Measurements from ENCODE around the gene ZC3H12A. TPM values are rescaled to one million over a fixed set of nuclear protein-coding genes. Genes with fewer than 3 reads are reported as not detected.

ZC3H12A gene
- total and polyA plus RNA-seq, 2 of the 4 experiments (the other 2 are of a cell fraction), result 3.8 to 14.2 TPM

- Histone ChIP-seq H3K27ac (ENCODE audit: insufficient read depth, low read length) (no peak overlapping the region), H3K56ac (ENCODE audit: extremely low read depth, insufficient read depth, low read length) (no peak overlapping the region), H2AFZ (replicated peaks; ENCODE audit: low read length, poor library complexity) (no peak overlapping the region), H3K18ac (ENCODE audit: low read depth, low read length) (no peak overlapping the region), H2BK5ac (ENCODE audit: low read depth, low read length, poor library complexity, severe bottlenecking) (no peak overlapping the region), H3K4me3 (ENCODE audit: insufficient read depth, low read depth, low read length) (no peak overlapping the region), H3K14ac (replicated peaks; ENCODE audit: low read depth, low read length) (no peak overlapping the region), H3K79me1 (ENCODE audit: low read depth in 1 of 2, low read length in 2 of 2) (peaks cover 0 to 3% of the 10 kb centered on the region in 2 experiments; a peak in 1 of 4 replicates), H3K4me1 (ENCODE audit: control insufficient read depth, insufficient read depth, low read length) (peaks cover 4% of the 10 kb centered on the region), H2AK9ac (replicated peaks; ENCODE audit: low read depth, low read length, poor library complexity) (peak overlapping the region; percentile 34), H3K9ac (ENCODE audit: low read depth, low read length) (no peak overlapping the region), H4K91ac (ENCODE audit: insufficient read depth, low read depth, low read length) (no peak overlapping the region), H3K9me3 (ENCODE audit: control insufficient read depth, insufficient read depth, low read length) (no peaks in the 10 kb centered on the region), H3K23ac (ENCODE audit: low read depth, low read length) (no peak overlapping the region), H4K8ac (ENCODE audit: low read depth in 2 of 2, low read length in 2 of 2) (no peak overlapping the region; a peak in 1 of 4 replicates), H3K36me3 (ENCODE audit: control insufficient read depth, insufficient read depth, low read length) (no peaks in the 10 kb centered on the region), H2BK15ac (ENCODE audit: low read depth, low read length) (no peak overlapping the region), H2AK5ac (ENCODE audit: low read depth, low read length) (no peak overlapping the region), H3K9me1 (ENCODE audit: insufficient read depth, low read length) (no peaks in the 10 kb centered on the region), H3K27me3 (ENCODE audit: control insufficient read depth, insufficient read depth, low read length) (no peaks in the 10 kb centered on the region), H3K4ac (ENCODE audit: low read depth, low read length) (no peak overlapping the region), H3K4me2 (ENCODE audit: low read depth, low read length) (no peak overlapping the region), H2BK120ac (ENCODE audit: low read depth, low read length) (no peak overlapping the region), H4K5ac (ENCODE audit: low read depth, low read length) (no peak overlapping the region), H4K20me1 (ENCODE audit: insufficient read depth, low read length) (no peaks in the 10 kb centered on the region), H2BK20ac (ENCODE audit: low read depth, low read length) (no peak overlapping the region)
- TF ChIP-seq ELK1 (IDR thresholded peaks at IDR 0.05; ENCODE audit: borderline replicate concordance, low read depth, low read length) (no peak), CEBPB (IDR thresholded peaks at IDR 0.05; ENCODE audit: low read depth, low read length) (no peak), NFE2L2 (IDR thresholded peaks at IDR 0.05; ENCODE audit: low read depth, low read length) (no peak), CTCF (conservative IDR thresholded peaks at IDR 0.05; ENCODE audit: low read depth, low read length) (no peak), USF2 (IDR thresholded peaks at IDR 0.05; ENCODE audit: low read depth, low read length) (no peak), RCOR1 (IDR thresholded peaks at IDR 0.05; ENCODE audit: insufficient replicate concordance, low read length) (no peak), MAFK (IDR thresholded peaks at IDR 0.05; ENCODE audit: low read depth, low read length) (no peak), CHD1 (IDR thresholded peaks at IDR 0.05; ENCODE audit: low read depth, low read length) (no peak), BHLHE40 (IDR thresholded peaks at IDR 0.05; ENCODE audit: low read depth, low read length) (no peak), RFX5 (IDR thresholded peaks at IDR 0.05; ENCODE audit: low read depth, low read length) (no peak), MAZ (IDR thresholded peaks at IDR 0.05; ENCODE audit: borderline replicate concordance, low read depth, low read length) (no peak), RAD21 (IDR thresholded peaks at IDR 0.05; ENCODE audit: low read length) (no peak), MXI1 (IDR thresholded peaks at IDR 0.05; ENCODE audit: borderline replicate concordance, low read depth, low read length) (no peak), FOS (IDR thresholded peaks at IDR 0.05; ENCODE audit: low read depth, low read length) (no peak), SMC3 (IDR thresholded peaks at IDR 0.05; ENCODE audit: low read depth, low read length) (no peak), POLR2A (IDR thresholded peaks at IDR 0.05; ENCODE audit: low read depth, low read length) (no peak)
- dilution Hi-C loops (cut with HindIII; ENCODE audit: low sequenced_read_pairs, unreplicated experiment), result no loop called here
- DNase-seq (no peak), ATAC-seq (ENCODE audit: low read depth) (no peak)
- in situ Hi-C loops (cut with MboI; ENCODE audit: low sequenced_read_pairs), result loop anchor here (10.0 kb wide), 1 partner anchor 229 kb away; no protein-coding TSS in a partner anchor
- intact Hi-C loops (cut with micrococcal nuclease), result loop anchor here (1.0 to 10.0 kb wide), 3 partner anchors 32 to 227 kb away; no protein-coding TSS in a partner anchor
- CTCF ChIA-PET, result interaction anchor here (0.6 to 5.7 kb wide), 6 partner anchors 8 to 706 kb away, joined by 3 to 49 read pairs (median 4); no protein-coding TSS in a partner anchor
- WGBS, 2 experiments (ENCODE audit: extremely low coverage in 2 of 2, insufficient read length in 1 of 2), result no CpG with 5 or more reads among the region's 10 CpGs
- BruUV-seq (replicated peaks), result no TSS peak
- POLR2A ChIA-PET (ENCODE audit: unreplicated experiment), result interaction anchor here (0.6 to 1.0 kb wide), 2 partner anchors 30 to 31 kb away, joined by 3 read pairs; no protein-coding TSS in a partner anchor
Measured at GRCh38 chr1:37455516-37455915, 18.9 kb upstream of the ZC3H12A start.

Measured in IMR-90 (cell line).